Body of pancreas (tissue), 4 donors: ENCODE data around the gene TSC22D4. TPM values are rescaled to one million over a fixed set of nuclear protein-coding genes. Genes with fewer than 3 reads are reported as not detected.

Source experiments
- ATAC-seq: fragments of 150-250 bp; one replicate; pipeline ENCODE4 v1.9.1; 2016
- DNase-seq, 4 donors: peaks; one replicate each; pipeline ENCODE4 v3.0.0-alpha.2; 2019
- H3K27ac ChIP-seq, 4 donors: fragments of 200-600 bp; sonication (generic); 1 replicate in 3 of 4; 2 replicates in 1 of 4; pipeline versions ENCODE4 v1.5.1 to v1.6.1; 2016 to 2019; ENCODE audit warnings: mild to moderate bottlenecking in 1 of 4, mixed read lengths in 1 of 4, moderate library complexity in 1 of 4
- H3K27me3 ChIP-seq, 2 donors: fragments of 200-600 bp; sonication (generic); one replicate each; pipeline ENCODE4 v1.6.0; 2016; ENCODE audit warnings: mild to moderate bottlenecking in 1 of 2
- H3K36me3 ChIP-seq, 2 donors: fragments of 200-600 bp; sonication (generic); replicated peaks in 1 of 2; 2 replicates each; pipeline ENCODE4 v1.5.1; 2016; ENCODE audit warnings: low read depth in 2 of 2; ENCODE audit not compliant: insufficient read depth in 1 of 2
- H3K4me1 ChIP-seq: fragments of 200-600 bp; sonication (generic); one replicate; pipeline ENCODE4 v1.6.0; 2016
- H3K4me3 ChIP-seq, 2 donors: fragments of 200-600 bp; sonication (generic); 1 replicate in 1 of 2; 2 replicates in 1 of 2; pipeline ENCODE4 v1.5.1; 2016 to 2019
- H3K9me3 ChIP-seq, 3 donors: fragments of 200-600 bp; sonication (generic); 1 replicate in 2 of 3; 2 replicates in 1 of 3; pipeline ENCODE4 v1.5.1; 2016
- POLR2A ChIP-seq, 3 donors: fragments of 450-650 bp; IDR thresholded peaks; one replicate each; pipeline ENCODE4 v1.6.1; 2016; ENCODE audit warnings: antibody characterized with exemption in 3 of 3, mild to moderate bottlenecking in 2 of 3
- WGBS, 2 donors: methylation state at CpG; one replicate each; pipeline ENCODE4 v1.1.5; 2017; 5-methylcytosine and 5-hydroxymethylcytosine counted together
- intact Hi-C: fragments of 100-400 bp; cut with DNase I; formaldehyde crosslinking; loops from one replicate; pipeline ENCODE4 v1.15.1; 2023
- total RNA-seq, 2 donors: library from RNA; depleted of rRNA; stranded (reverse); fragments of >200 nt; gene quantifications; one replicate each; pipeline ENCODE4 v1.1.0, GENCODE V29; 2016
- TF ChIP-seq, protein P1 (sequence below), 7 experiments: fragments of 450-650 bp in 4 of 7; fragments of 200-600 bp in 3 of 7; sonication (generic) in 3 of 7; IDR thresholded peaks; one replicate each; pipeline ENCODE4 v1.5.1; 2016 to 2019; ENCODE audit warnings: antibody characterized with exemption in 7 of 7

TSC22D4 gene
- total RNA-seq, 2 donors from 2014 or later: 16.6 to 34.9 TPM

DNA sequence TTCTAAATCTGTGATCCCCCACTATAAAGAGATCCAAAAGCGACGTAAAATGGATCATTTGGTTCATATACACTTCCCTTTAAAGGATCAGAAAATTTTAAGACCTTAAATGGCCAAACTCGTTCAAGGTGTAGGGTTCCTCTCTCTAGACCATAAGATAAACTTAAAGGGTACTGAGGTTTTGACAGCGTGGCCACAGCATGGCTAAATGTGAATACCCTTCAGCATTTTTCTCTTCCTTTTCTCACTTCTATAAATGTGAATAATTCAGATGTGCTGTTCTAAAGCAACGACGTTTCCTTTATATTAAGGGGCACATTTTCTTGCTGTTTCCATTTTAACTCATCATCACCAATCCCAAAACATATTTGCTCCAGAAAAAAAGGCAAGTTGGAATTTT, 55.7 kb downstream of the TSC22D4 start:
- H3K4me3 ChIP-seq: no peak overlapping the region
- TF ChIP-seq, protein P1, sequence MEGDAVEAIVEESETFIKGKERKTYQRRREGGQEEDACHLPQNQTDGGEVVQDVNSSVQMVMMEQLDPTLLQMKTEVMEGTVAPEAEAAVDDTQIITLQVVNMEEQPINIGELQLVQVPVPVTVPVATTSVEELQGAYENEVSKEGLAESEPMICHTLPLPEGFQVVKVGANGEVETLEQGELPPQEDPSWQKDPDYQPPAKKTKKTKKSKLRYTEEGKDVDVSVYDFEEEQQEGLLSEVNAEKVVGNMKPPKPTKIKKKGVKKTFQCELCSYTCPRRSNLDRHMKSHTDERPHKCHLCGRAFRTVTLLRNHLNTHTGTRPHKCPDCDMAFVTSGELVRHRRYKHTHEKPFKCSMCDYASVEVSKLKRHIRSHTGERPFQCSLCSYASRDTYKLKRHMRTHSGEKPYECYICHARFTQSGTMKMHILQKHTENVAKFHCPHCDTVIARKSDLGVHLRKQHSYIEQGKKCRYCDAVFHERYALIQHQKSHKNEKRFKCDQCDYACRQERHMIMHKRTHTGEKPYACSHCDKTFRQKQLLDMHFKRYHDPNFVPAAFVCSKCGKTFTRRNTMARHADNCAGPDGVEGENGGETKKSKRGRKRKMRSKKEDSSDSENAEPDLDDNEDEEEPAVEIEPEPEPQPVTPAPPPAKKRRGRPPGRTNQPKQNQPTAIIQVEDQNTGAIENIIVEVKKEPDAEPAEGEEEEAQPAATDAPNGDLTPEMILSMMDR (IDR thresholded peaks at IDR 0.05): no peak
- no peak for TF ChIP-seq POLR2A (IDR thresholded peaks at IDR 0.05)
- H3K27me3 ChIP-seq: no peaks in the 10 kb centered on the region
- H3K4me1 ChIP-seq: peaks cover 10% of the 10 kb centered on the region
- WGBS, 2 donors: 78 to 80% methylated on average over 6 of the region's 6 CpGs
- no peak for DNase-seq
- no peak for ATAC-seq
- H3K27ac ChIP-seq: no peak overlapping the region
- H3K36me3 ChIP-seq: no peaks in the 10 kb centered on the region
- intact Hi-C loops: no loop called here
- H3K9me3 ChIP-seq: no peaks in the 10 kb centered on the region

DNA sequence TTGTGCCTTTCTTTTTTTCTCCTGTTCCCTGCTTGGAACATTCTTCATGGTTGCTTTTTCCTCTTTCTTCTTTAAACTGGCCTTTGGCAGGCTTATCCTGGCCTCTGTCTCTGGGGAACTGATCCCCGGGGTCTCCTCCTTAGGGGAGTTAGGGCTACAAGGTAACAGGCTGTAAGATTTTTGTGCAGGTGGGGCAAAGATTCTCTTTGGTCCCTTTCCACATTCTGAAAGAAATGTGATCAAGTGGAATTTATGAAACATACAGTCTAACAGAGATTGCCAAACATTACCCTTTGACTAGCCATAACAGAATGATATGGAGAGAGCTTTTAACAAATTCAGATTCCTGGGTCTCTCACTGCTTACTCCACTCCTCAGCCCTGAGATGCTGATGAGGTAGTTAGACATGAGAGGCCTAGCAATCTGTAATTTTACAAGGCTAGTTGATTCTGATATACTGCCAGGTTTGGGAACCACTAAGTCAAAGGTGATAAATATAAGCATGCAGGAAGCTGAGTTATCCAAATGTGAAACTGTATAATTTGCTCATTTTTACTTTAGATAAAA, 59.3 kb downstream of the TSC22D4 start:
- no peaks in the 10 kb centered on the region for H3K4me1 ChIP-seq
- intact Hi-C loops: no loop called here
- no peaks in the 10 kb centered on the region for H3K36me3 ChIP-seq
- no peak overlapping the region for H3K27ac ChIP-seq
- no peak overlapping the region for H3K4me3 ChIP-seq
- 63 to 71% methylated on average over 1 of the region's 1 CpG for WGBS, 2 donors
- H3K27me3 ChIP-seq: no peaks in the 10 kb centered on the region
- no peaks in the 10 kb centered on the region for H3K9me3 ChIP-seq
- ATAC-seq: no peak
- DNase-seq: no peak
- TF ChIP-seq, protein P1 (IDR thresholded peaks at IDR 0.05): no peak
- TF ChIP-seq POLR2A (IDR thresholded peaks at IDR 0.05): no peak

DNA sequence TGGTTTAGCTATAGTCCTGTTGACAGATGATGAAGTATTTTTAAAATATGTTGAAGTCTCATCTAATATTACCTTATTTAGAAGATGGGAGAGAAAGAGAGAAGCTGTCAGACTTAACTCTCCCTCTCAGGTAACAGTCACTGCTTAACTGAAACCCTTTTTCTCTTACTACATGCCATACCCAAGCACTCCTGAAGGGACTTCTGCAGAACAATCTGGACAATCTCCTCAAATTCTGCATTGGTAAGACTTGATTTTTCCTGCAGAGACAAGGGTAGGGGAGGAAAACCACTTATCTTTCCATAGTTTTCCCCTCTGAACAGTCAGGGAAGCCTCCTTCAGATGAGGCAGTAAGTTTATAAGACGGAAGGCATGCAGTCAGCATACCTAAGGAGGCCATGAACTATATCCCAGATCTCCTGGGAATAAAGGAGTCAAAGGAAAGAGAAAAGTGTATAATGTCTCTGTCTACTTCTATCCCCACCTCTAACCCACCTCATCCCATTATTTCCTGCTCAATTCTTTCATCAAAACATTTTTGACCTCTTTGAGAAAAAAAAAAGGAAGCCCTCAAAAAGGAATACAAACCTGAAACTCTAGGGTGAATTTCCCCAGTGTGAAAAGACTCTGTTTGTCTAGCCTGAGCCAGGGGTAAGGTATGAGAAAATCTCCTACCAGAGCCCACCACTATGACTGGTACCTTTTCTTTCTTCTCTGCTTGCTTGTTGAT, 59.9 kb downstream of the TSC22D4 start:
- DNase-seq (no peak), ATAC-seq (no peak)
- Histone ChIP-seq H3K27ac (no peak overlapping the region), H3K36me3 (no peaks in the 10 kb centered on the region), H3K9me3 (no peaks in the 10 kb centered on the region), H3K4me3 (no peak overlapping the region), H3K27me3 (no peaks in the 10 kb centered on the region), H3K4me1 (no peaks in the 10 kb centered on the region)
- TF ChIP-seq POLR2A (IDR thresholded peaks at IDR 0.05): no peak
- TF ChIP-seq, protein P1 (IDR thresholded peaks at IDR 0.05): no peak
- intact Hi-C loops: no loop called here
- 84 to 88% methylated on average over 1 of the region's 1 CpG for WGBS, 2 donors

Other genes starting within 250 kb of the TSC22D4 start
- not detected for gene SPDYE3, start 171.5 kb downstream of the TSC22D4 start, total RNA-seq
- gene PILRB, start 121.1 kb downstream of the TSC22D4 start, total RNA-seq: 10 to 100 TPM; 63.3 to 65.6 TPM
- 1 to 10 TPM in 1 of 2 donors, not detected in 1; 7.0 TPM for gene PILRA, start 105.7 kb downstream of the TSC22D4 start, total RNA-seq
- 1 to 10 TPM; 1.6 to 3.3 TPM for gene ZCWPW1, start 50.5 kb downstream of the TSC22D4 start, total RNA-seq
- 10 to 100 TPM; 14.0 to 34.9 TPM for gene MEPCE, start 49.4 kb downstream of the TSC22D4 start, total RNA-seq
- gene PPP1R35, start 42.7 kb downstream of the TSC22D4 start, total RNA-seq: 10 to 100 TPM; 39.4 to 69.2 TPM
- gene SPACDR, start 15.0 kb downstream of the TSC22D4 start, total RNA-seq: 1 to 10 TPM in 1 of 2 donors, not detected in 1; 1.0 TPM
- 1 to 10 TPM; 1.0 to 1.3 TPM for gene NYAP1, start 4.7 kb upstream of the TSC22D4 start, total RNA-seq
- 10 to 100 TPM; 20.4 to 24.6 TPM for gene AGFG2, start 60.0 kb upstream of the TSC22D4 start, total RNA-seq
- gene SAP25, start 94.7 kb upstream of the TSC22D4 start, total RNA-seq: not detected
- gene LRCH4, start 106.9 kb upstream of the TSC22D4 start, total RNA-seq: 100 to 1,000 TPM in 1 of 2 donors, 10 to 100 TPM in 1; 25.4 to 121 TPM
- gene FBXO24, start 107.1 kb upstream of the TSC22D4 start, total RNA-seq: 1 to 10 TPM; 1.8 to 5.3 TPM
- 10 to 100 TPM in 1 of 2 donors, 1 to 10 TPM in 1; 7.3 to 24.1 TPM for gene PCOLCE, start 123.1 kb upstream of the TSC22D4 start, total RNA-seq
- gene MOSPD3, start 133.3 kb upstream of the TSC22D4 start, total RNA-seq: 1 to 10 TPM; 6.9 to 8.6 TPM
- gene TFR2, start 162.3 kb upstream of the TSC22D4 start, total RNA-seq: under 1 TPM in 1 of 2 donors, not detected in 1; 0.26 TPM
- gene ACTL6B, start 177.2 kb upstream of the TSC22D4 start, total RNA-seq: under 1 TPM in 1 of 2 donors, not detected in 1; 0.52 TPM
- gene GNB2, start 194.5 kb upstream of the TSC22D4 start, total RNA-seq: 100 to 1,000 TPM; 106 to 123 TPM
- 10 to 100 TPM; 25.2 to 49.4 TPM for gene GIGYF1, start 215.0 kb upstream of the TSC22D4 start, total RNA-seq
- gene POP7, start 226.9 kb upstream of the TSC22D4 start, total RNA-seq: 10 to 100 TPM; 17.1 to 20.8 TPM
- 1 to 10 TPM; 1.3 to 2.6 TPM for gene EPO, start 241.3 kb upstream of the TSC22D4 start, total RNA-seq